Measurements from ENCODE around the gene MTFR2.

The MTFR2 gene

GRCh38 chr6:136181861-136182260, 68.2 kb downstream of the MTFR2 start:
- FAIRE-seq = no peak

- no peak for FAIRE-seq
These were observed 68.6 kb downstream of the MTFR2 start for GRCh38 chr6:136181512-136181833.
